Activated T-helper 17 cell treated with anti-CD3 and anti-CD28 coated beads, Interleukin-2, amount 50 U/mL, for 72 hours (primary cell): ENCODE results near the gene TNFAIP8. TPM values are rescaled to one million over a fixed set of nuclear protein-coding genes. Genes with fewer than 3 reads are reported as not detected.
"Not testable (repeated sequence)": the region's sequence is repeated elsewhere in the genome, so short reads cannot be mapped to it uniquely, and the experiment has no call there.

Source experiments
- ATAC-seq: fragments of 150-1000 bp; cut with Tn5 transposase; replicated peaks from 2 replicates; pipeline ENCODE4 v1.10.0; 2021; ENCODE audit warnings: mild to moderate bottlenecking, moderate library complexity
- H3K27ac Mint-ChIP-seq: one replicate; pipeline ENCODE4 v1.8.0; 2022; ENCODE audit warnings: mixed read lengths
- H3K27me3 Mint-ChIP-seq: one replicate; pipeline ENCODE4 v1.8.0; 2022; ENCODE audit warnings: mixed read lengths
- H3K36me3 Mint-ChIP-seq: one replicate; pipeline ENCODE4 v1.8.0; 2022; ENCODE audit warnings: low read depth, mild to moderate bottlenecking, mixed read lengths
- H3K4me1 Mint-ChIP-seq: one replicate; pipeline ENCODE4 v1.8.0; 2022; ENCODE audit warnings: mixed read lengths
- H3K4me3 Mint-ChIP-seq: one replicate; pipeline ENCODE4 v1.8.0; 2022; ENCODE audit warnings: mild to moderate bottlenecking, mixed read lengths
- H3K9me3 Mint-ChIP-seq: one replicate; pipeline ENCODE4 v1.8.0; 2022; ENCODE audit warnings: mixed read lengths
- total RNA-seq, 2 donors: library from RNA; stranded (reverse); gene quantifications; one replicate each; pipeline ENCODE4 v1.2.3, GENCODE V29; 2022

TNFAIP8 gene
- total RNA-seq, 2 donors from 2014 or later, result 129 to 170 TPM

DNA sequence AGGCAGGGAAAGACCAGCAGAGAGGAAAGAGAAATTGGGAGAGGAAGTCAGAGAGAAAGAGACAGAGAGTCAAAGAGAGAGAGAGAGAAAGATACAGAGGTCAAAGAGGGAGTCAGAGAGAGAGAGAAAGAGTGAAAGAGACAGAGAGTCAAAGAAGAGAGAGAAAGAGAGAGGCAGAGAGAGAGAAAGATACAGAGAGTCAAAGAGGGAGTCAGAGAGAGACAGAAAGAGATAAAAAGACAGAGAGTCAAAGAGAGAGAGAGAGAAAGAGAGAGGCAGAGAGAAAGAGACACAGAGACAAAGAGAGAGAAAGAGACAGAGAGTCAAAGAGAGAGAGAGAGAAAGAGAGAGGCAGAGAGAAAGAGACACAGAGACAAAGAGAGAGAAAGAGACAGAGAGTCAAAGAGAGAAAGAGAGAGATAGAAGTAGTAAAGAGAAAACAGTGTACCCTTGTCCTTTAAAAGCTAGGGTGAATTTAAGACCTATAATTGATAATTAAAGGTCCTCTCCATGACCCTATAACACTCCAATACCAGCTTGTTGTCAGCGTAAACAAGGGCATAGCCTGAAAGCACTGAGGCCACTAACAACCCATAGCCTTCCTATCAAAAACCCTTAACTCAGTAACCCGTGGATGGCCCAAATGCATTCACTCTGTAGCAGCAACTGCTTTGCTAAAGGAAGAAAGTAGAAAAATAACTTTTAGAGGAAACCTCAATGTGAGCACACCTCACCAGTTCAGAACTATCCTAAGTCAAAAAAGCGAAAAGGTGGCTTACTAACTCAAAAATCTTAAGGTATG is 82.2 kb downstream of the TNFAIP8 start:
- H3K36me3 Mint-ChIP-seq, H3K4me3 Mint-ChIP-seq, ATAC-seq, H3K27ac Mint-ChIP-seq, H3K4me1 Mint-ChIP-seq, H3K9me3 Mint-ChIP-seq, H3K27me3 Mint-ChIP-seq: not testable (repeated sequence)

DNA sequence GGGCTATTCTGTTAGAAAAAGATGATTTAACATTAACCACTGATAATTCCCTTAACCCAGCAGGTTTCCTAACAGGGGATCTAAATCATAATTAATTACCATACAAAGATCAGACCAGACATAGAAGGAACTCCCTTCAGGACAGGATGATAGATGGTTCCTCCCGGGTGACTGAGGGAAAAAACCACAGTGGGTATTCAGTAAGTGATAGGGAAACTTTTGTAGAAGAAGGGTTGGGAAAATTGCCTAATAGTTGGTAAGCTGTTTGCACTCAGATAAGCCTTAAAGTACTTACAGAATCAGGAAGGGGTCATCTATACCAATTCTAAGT is 82.7 kb downstream of the TNFAIP8 start:
- ATAC-seq, H3K36me3 Mint-ChIP-seq, H3K9me3 Mint-ChIP-seq, H3K27me3 Mint-ChIP-seq, H3K4me1 Mint-ChIP-seq, H3K27ac Mint-ChIP-seq: not testable (repeated sequence)
- peak overlapping the region; percentile 39 for H3K4me3 Mint-ChIP-seq

GRCh38 chr5:119439140-119439631 is 83.4 kb downstream of the TNFAIP8 start:
- Mint-ChIP-seq H3K9me3 (no peaks in the 10 kb centered on the region), H3K27me3 (peaks cover 3% of the 10 kb centered on the region), H3K27ac (no peak overlapping the region), H3K4me1 (no peaks in the 10 kb centered on the region), H3K4me3 (peak overlapping the region; percentile 39), H3K36me3 (no peaks in the 10 kb centered on the region)
- ATAC-seq, result no peak

DNA sequence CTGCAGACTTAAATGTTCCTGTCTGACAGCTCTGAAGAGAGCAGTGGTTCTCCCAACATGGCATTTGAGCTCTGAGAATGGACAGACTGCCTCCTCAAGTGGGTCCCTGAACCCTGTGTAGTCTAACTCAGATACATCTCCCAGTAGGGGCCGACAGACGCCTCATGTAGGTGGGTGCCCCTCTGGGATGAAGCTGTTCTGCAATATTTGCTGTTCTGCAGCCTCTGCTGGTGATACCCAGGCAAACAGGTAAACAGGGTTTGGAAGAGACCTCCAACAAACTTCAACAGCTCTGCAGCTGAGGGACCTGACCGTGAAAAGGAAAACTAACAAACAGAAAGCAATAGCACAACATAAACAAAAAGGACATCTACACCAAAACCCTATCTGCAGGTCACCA is 83.8 kb downstream of the TNFAIP8 start:
- H3K4me3 Mint-ChIP-seq, ATAC-seq, H3K36me3 Mint-ChIP-seq, H3K9me3 Mint-ChIP-seq, H3K27me3 Mint-ChIP-seq, H3K4me1 Mint-ChIP-seq, H3K27ac Mint-ChIP-seq: not testable (repeated sequence)

- ATAC-seq, H3K4me1 Mint-ChIP-seq, H3K27ac Mint-ChIP-seq, H3K36me3 Mint-ChIP-seq, H3K9me3 Mint-ChIP-seq, H3K27me3 Mint-ChIP-seq, H3K4me3 Mint-ChIP-seq: not testable (repeated sequence)
Observed at GRCh38 chr5:119444643-119445042, 88.8 kb downstream of the TNFAIP8 start.

DNA sequence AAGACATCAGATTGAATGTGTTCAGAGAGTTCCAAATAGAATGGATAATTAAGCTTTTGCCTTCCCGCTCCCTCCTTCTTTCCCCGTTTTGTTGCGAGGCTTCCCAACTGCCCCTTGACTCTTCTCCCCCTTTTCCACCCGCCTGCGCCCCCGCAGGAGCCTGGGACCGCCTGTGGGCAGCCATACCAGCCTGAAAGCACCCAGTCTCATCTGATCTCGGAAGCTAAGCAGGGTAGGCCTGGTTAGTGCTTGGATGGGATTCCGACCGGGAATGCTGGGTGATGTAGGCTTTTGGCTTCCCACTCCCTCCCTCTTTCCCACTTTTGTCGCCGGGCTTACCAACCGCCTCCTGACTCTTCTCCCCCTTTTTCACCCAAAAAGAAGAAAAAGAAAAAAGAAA is 89.7 kb downstream of the TNFAIP8 start:
- no peaks in the 10 kb centered on the region for H3K36me3 Mint-ChIP-seq
- H3K4me1 Mint-ChIP-seq, result no peaks in the 10 kb centered on the region
- no peak overlapping the region for H3K4me3 Mint-ChIP-seq
- H3K9me3 Mint-ChIP-seq, result no peaks in the 10 kb centered on the region
- H3K27me3 Mint-ChIP-seq, result no peaks in the 10 kb centered on the region
- ATAC-seq, result no peak
- H3K27ac Mint-ChIP-seq, result no peak overlapping the region

Other genes starting within 250 kb of the TNFAIP8 start
- gene HSD17B4, start 96.5 kb downstream of the TNFAIP8 start, total RNA-seq, result 10 to 100 TPM; 41.4 to 61.8 TPM